Measurements from ENCODE around the gene KCP. TPM values are rescaled to one million over a fixed set of nuclear protein-coding genes. Genes with fewer than 3 reads are reported as not detected.

The KCP gene
- total and polyA plus RNA-seq, 7 experiments from 2014 or later = 0.10 to 1.6 (median 0.24) TPM; not detected in 3

GRCh38 chr7:128861957-128862570 lies 48.4 kb downstream of the KCP start:
- no peaks in the 10 kb centered on the region for H3K27me3 ChIP-seq (ENCODE audit: control insufficient read depth in 2 of 2, insufficient read depth in 2 of 2, low read length in 2 of 2)
- peaks cover 0 to 2% (median 0%) of the 10 kb centered on the region in 5 donors for H3K27me3 Mint-ChIP-seq
- DNase-seq (no peak), ATAC-seq (no peak)
- no peaks in the 10 kb centered on the region for H3K9me3 ChIP-seq (ENCODE audit: control insufficient read depth in 2 of 3, low read length in 3 of 3)
- peaks cover 0 to 19% (median 0%) of the 10 kb centered on the region in 3 experiments for H3K36me3 ChIP-seq (ENCODE audit: control insufficient read depth in 2 of 3, insufficient read depth in 3 of 3, low read length in 3 of 3)
- peak overlapping the region; percentile 88 to 100 (median 98) for H3K4me3 Mint-ChIP-seq
- H3K27ac Mint-ChIP-seq = peak overlapping the region; percentile 86 to 99 (median 93)
- no peaks in the 10 kb centered on the region for H3K9me3 Mint-ChIP-seq
- ChIA-PET POLR2A (interaction anchor here (0.6 to 1.5 kb wide), 4 partner anchors 71 to 385 kb away, joined by 4 to 9 read pairs (median 4); partner anchors contain the start of genes CALU and METTL2B), CTCF (interaction anchor here (0.9 to 1.6 kb wide), 4 partner anchors 15 to 124 kb away, joined by 3 to 4 read pairs (median 4); no protein-coding TSS in a partner anchor)
- H3K27ac ChIP-seq (ENCODE audit: low read depth, low read length) = peak overlapping the region; percentile 76
- peaks cover 12 to 15% of the 10 kb centered on the region in 2 donors for H3K4me1 ChIP-seq (ENCODE audit: control insufficient read depth in 2 of 2, insufficient read depth in 2 of 2, low read length in 2 of 2)
- H3K4me1 Mint-ChIP-seq = peaks cover 21 to 34% (median 30%) of the 10 kb centered on the region in 7 donors
- peaks cover 0 to 11% (median 5%) of the 10 kb centered on the region in 5 donors for H3K36me3 Mint-ChIP-seq
- H3K4me3 ChIP-seq (ENCODE audit: low read length) = peak overlapping the region; percentile 88
- intact Hi-C loops (cut with micrococcal nuclease) = loop anchor here (1.0 to 10.0 kb wide), 20 partner anchors 20 to 1275 kb away; partner anchors contain the start of genes CALU (in 2 of the 2), CCDC136 (in 2 of the 2), HILPDA (in 2 of the 2) and METTL2B (in 2 of the 2)

GRCh38 chr7:128860158-128861073 lies 50.1 kb downstream of the KCP start:
- H3K27ac Mint-ChIP-seq = peak overlapping the region in 2 of 9 donors; percentile 11 to 73

GRCh38 chr7:128859232-128860157 lies 51.0 kb downstream of the KCP start:
- Histone ChIP-seq H3K9me3 (ENCODE audit: control insufficient read depth in 2 of 3, low read length in 3 of 3) (no peaks in the 10 kb centered on the region), H3K36me3 (ENCODE audit: control insufficient read depth in 2 of 3, insufficient read depth in 3 of 3, low read length in 3 of 3) (peaks cover 0 to 3% (median 0%) of the 10 kb centered on the region in 3 experiments), H3K4me1 (ENCODE audit: control insufficient read depth in 2 of 2, insufficient read depth in 2 of 2, low read length in 2 of 2) (peaks cover 12 to 15% of the 10 kb centered on the region in 2 donors), H3K27ac (ENCODE audit: low read depth, low read length) (no peak overlapping the region), H3K4me3 (ENCODE audit: low read length) (no peak overlapping the region), H3K27me3 (ENCODE audit: control insufficient read depth in 2 of 2, insufficient read depth in 2 of 2, low read length in 2 of 2) (no peaks in the 10 kb centered on the region)
- ChIA-PET POLR2A (no interaction called here), CTCF (no interaction called here)
- peaks cover 0 to 2% (median 0%) of the 10 kb centered on the region in 5 donors for H3K27me3 Mint-ChIP-seq
- no peak for DNase-seq
- H3K36me3 Mint-ChIP-seq = peaks cover 0 to 3% (median 0%) of the 10 kb centered on the region in 5 donors
- no peak for ATAC-seq
- no peak overlapping the region for H3K27ac Mint-ChIP-seq
- intact Hi-C loops (cut with micrococcal nuclease) = loop anchor here (5.0 to 10.0 kb wide), 6 partner anchors 67 to 1272 kb away; partner anchors contain the start of genes CCDC136 (in 2 of the 2), HILPDA (in 2 of the 2), ARF5 (in 1 of the 2) and GCC1 (in 1 of the 2)
- H3K4me1 Mint-ChIP-seq = peaks cover 7 to 24% (median 17%) of the 10 kb centered on the region in 7 donors
- H3K9me3 Mint-ChIP-seq = no peaks in the 10 kb centered on the region
- no peak overlapping the region for H3K4me3 Mint-ChIP-seq

More at GRCh38 chr7:128860158-128861073, 50.1 kb downstream of the KCP start:
- ChIA-PET CTCF (interaction anchor here (0.5 kb wide), 1 partner anchor 1082 kb away, joined by 4 read pairs; no protein-coding TSS in a partner anchor), POLR2A (no interaction called here)
- H3K36me3 Mint-ChIP-seq = peaks cover 0 to 6% (median under 1%) of the 10 kb centered on the region in 5 donors
- peaks cover 0 to 10% (median 0%) of the 10 kb centered on the region in 3 experiments for H3K36me3 ChIP-seq (ENCODE audit: control insufficient read depth in 2 of 3, insufficient read depth in 3 of 3, low read length in 3 of 3)
- H3K4me1 ChIP-seq (ENCODE audit: control insufficient read depth in 2 of 2, insufficient read depth in 2 of 2, low read length in 2 of 2) = peaks cover 12 to 15% of the 10 kb centered on the region in 2 donors
- peaks cover 16 to 30% (median 25%) of the 10 kb centered on the region in 7 donors for H3K4me1 Mint-ChIP-seq
- intact Hi-C loops (cut with micrococcal nuclease) = loop anchor here (5.0 to 10.0 kb wide), 6 partner anchors 68 to 1273 kb away; partner anchors contain the start of genes CCDC136 (in 2 of the 2), HILPDA (in 2 of the 2), ARF5 (in 1 of the 2) and GCC1 (in 1 of the 2)
- H3K9me3 Mint-ChIP-seq = no peaks in the 10 kb centered on the region
- peaks cover 0 to 2% (median 0%) of the 10 kb centered on the region in 5 donors for H3K27me3 Mint-ChIP-seq
- ATAC-seq = no peak
- DNase-seq = no peak
- H3K27me3 ChIP-seq (ENCODE audit: control insufficient read depth in 2 of 2, insufficient read depth in 2 of 2, low read length in 2 of 2) = no peaks in the 10 kb centered on the region
- peak overlapping the region in 1 of 10 donors; percentile 42 for H3K4me3 Mint-ChIP-seq
- H3K4me3 ChIP-seq (ENCODE audit: low read length) = no peak overlapping the region
- H3K9me3 ChIP-seq (ENCODE audit: control insufficient read depth in 2 of 3, low read length in 3 of 3) = no peaks in the 10 kb centered on the region
- no peak overlapping the region for H3K27ac ChIP-seq (ENCODE audit: low read depth, low read length)

- no peak overlapping the region for H3K27ac Mint-ChIP-seq
- Histone ChIP-seq H3K27me3 (ENCODE audit: control insufficient read depth in 2 of 2, insufficient read depth in 2 of 2, low read length in 2 of 2) (no peaks in the 10 kb centered on the region), H3K4me1 (ENCODE audit: control insufficient read depth in 2 of 2, insufficient read depth in 2 of 2, low read length in 2 of 2) (peaks cover 7 to 9% of the 10 kb centered on the region in 2 donors), H3K4me3 (ENCODE audit: low read length) (no peak overlapping the region), H3K36me3 (ENCODE audit: control insufficient read depth in 2 of 3, insufficient read depth in 3 of 3, low read length in 3 of 3) (peaks cover 0 to 3% (median 0%) of the 10 kb centered on the region in 3 experiments), H3K9me3 (ENCODE audit: control insufficient read depth in 2 of 3, low read length in 3 of 3) (no peaks in the 10 kb centered on the region), H3K27ac (ENCODE audit: low read depth, low read length) (no peak overlapping the region)
- peaks cover 0 to 4% (median 0%) of the 10 kb centered on the region in 5 donors for H3K27me3 Mint-ChIP-seq
- no peak for ATAC-seq
- ChIA-PET POLR2A (no interaction called here), CTCF (no interaction called here)
- DNase-seq = no peak
- intact Hi-C loops (cut with micrococcal nuclease) = no loop called here
- no peak overlapping the region for H3K4me3 Mint-ChIP-seq
- H3K9me3 Mint-ChIP-seq = no peaks in the 10 kb centered on the region
- peaks cover 7 to 20% (median 12%) of the 10 kb centered on the region in 7 donors for H3K4me1 Mint-ChIP-seq
- peaks cover 0 to 3% (median 0%) of the 10 kb centered on the region in 5 donors for H3K36me3 Mint-ChIP-seq
These were observed 51.9 kb downstream of the KCP start for GRCh38 chr7:128858380-128859231.

- Mint-ChIP-seq H3K27ac (no peak overlapping the region), H3K4me3 (no peak overlapping the region), H3K27me3 (peaks cover 0 to 4% (median 0%) of the 10 kb centered on the region in 5 donors), H3K9me3 (no peaks in the 10 kb centered on the region), H3K4me1 (peaks cover 0 to 10% (median 0%) of the 10 kb centered on the region in 7 donors), H3K36me3 (no peaks in the 10 kb centered on the region)
- Histone ChIP-seq H3K4me1 (ENCODE audit: control insufficient read depth in 2 of 2, insufficient read depth in 2 of 2, low read length in 2 of 2) (no peaks in the 10 kb centered on the region), H3K27me3 (ENCODE audit: control insufficient read depth in 2 of 2, insufficient read depth in 2 of 2, low read length in 2 of 2) (no peaks in the 10 kb centered on the region), H3K9me3 (ENCODE audit: control insufficient read depth in 2 of 3, low read length in 3 of 3) (no peaks in the 10 kb centered on the region), H3K4me3 (ENCODE audit: low read length) (no peak overlapping the region), H3K27ac (ENCODE audit: low read depth, low read length) (no peak overlapping the region), H3K36me3 (ENCODE audit: control insufficient read depth in 2 of 3, insufficient read depth in 3 of 3, low read length in 3 of 3) (no peaks in the 10 kb centered on the region)
- ATAC-seq (no peak), DNase-seq (no peak)
- POLR2A ChIA-PET = no interaction called here
- CTCF ChIA-PET = no interaction called here
- intact Hi-C loops (cut with micrococcal nuclease) = no loop called here
These were observed 54.3 kb downstream of the KCP start for GRCh38 chr7:128856001-128856718.

Data from naive thymus-derived CD4-positive, alpha-beta T cell (primary cell).